Vagina (tissue), 2 donors: ENCODE measurements around the gene VPS51.

Experiments
- CTCF ChIP-seq, 3 experiments: fragments of 450-650 bp in 2 of 3; fragments of 200-600 bp in 1 of 3; sonication (generic) in 1 of 3; IDR thresholded peaks; one replicate each; pipeline ENCODE4 v1.5.1; 2017 to 2019; ENCODE audit warnings: antibody characterized with exemption in 3 of 3, mild to moderate bottlenecking in 2 of 3, moderate library complexity in 2 of 3
- POLR2A ChIP-seq, 2 donors: fragments of 450-650 bp; IDR thresholded peaks; one replicate each; pipeline ENCODE4 v1.6.1; 2017; ENCODE audit warnings: antibody characterized with exemption in 2 of 2, mild to moderate bottlenecking in 2 of 2, moderate library complexity in 2 of 2
- POLR2AphosphoS5 ChIP-seq, 2 donors: sonication (generic); formaldehyde crosslinking; IDR thresholded peaks; one replicate each; pipeline ENCODE4 v1.9.0; 2017; ENCODE audit warnings: antibody characterized with exemption in 2 of 2, mild to moderate bottlenecking in 2 of 2, low read depth in 1 of 2; ENCODE audit not compliant: insufficient read depth in 1 of 2

GRCh38 chr11:65053827-65054508 lies 42.0 kb upstream of the VPS51 start:
- TF ChIP-seq CTCF (IDR thresholded peaks at IDR 0.05) (no peak), POLR2A (IDR thresholded peaks at IDR 0.05) (no peak), POLR2AphosphoS5 (IDR thresholded peaks at IDR 0.05; ENCODE audit: insufficient read depth in 1 of 2, low read depth in 1 of 2) (no peak)
